CD4-positive, alpha-beta T cell (primary cell): ENCODE measurements around the gene ALX1. TPM values are rescaled to one million over a fixed set of nuclear protein-coding genes. Genes with fewer than 3 reads are reported as not detected.

Experiments used
- ATAC-seq: fragments of 200-7000 bp; cut with Tn5 transposase; one replicate; pipeline ENCODE4 v1.10.0; 2022; ENCODE audit warnings: mild to moderate bottlenecking; ENCODE audit not compliant: poor library complexity
- CTCF ChIA-PET: fragments of 350-600 bp; sonication (Branson Sonifier 250); formaldehyde crosslinking; loops from one replicate; lab custom pipeline; 2021; ENCODE audit warnings: antibody characterized with exemption, inconsistent platforms; lab: Charles Lee
- POLR2A ChIA-PET: fragments of 350-600 bp; sonication (Branson Sonifier 250); formaldehyde crosslinking; loops from one replicate; lab custom pipeline; 2021; ENCODE audit warnings: antibody characterized with exemption, inconsistent platforms; lab: Charles Lee
- DNase-seq, 14 experiments: peaks; one replicate each; pipeline ENCODE4 v3.0.0-alpha.2; 2013 to 2020; ENCODE audit warnings: mixed read lengths in 2 of 14
- H3K27ac ChIP-seq, 2 donors: one replicate each; pipeline versions ENCODE4 v1.5.1 to v1.7.0; 2013; ENCODE audit warnings: low read length in 2 of 2, low read depth in 1 of 2, mild to moderate bottlenecking in 1 of 2
- H3K27me3 ChIP-seq, 2 experiments: 1 replicate in 1 of 2; 2 replicates in 1 of 2; pipeline versions ENCODE4 v1.6.1 to v1.7.0; 2013; ENCODE audit warnings: low read length in 2 of 2, control low read depth in 1 of 2, mild to moderate bottlenecking in 1 of 2, moderate library complexity in 1 of 2; ENCODE audit not compliant: insufficient read depth in 2 of 2, control insufficient read depth in 1 of 2
- H3K36me3 ChIP-seq: one replicate; pipeline ENCODE4 v1.6.1; 2013; ENCODE audit warnings: low read length, control low read depth; ENCODE audit not compliant: insufficient read depth
- H3K4me1 ChIP-seq: one replicate; pipeline ENCODE4 v1.6.1; 2013; ENCODE audit warnings: low read length, control low read depth; ENCODE audit not compliant: insufficient read depth
- H3K4me3 ChIP-seq: one replicate; pipeline ENCODE4 v1.5.1; 2013; ENCODE audit warnings: mild to moderate bottlenecking, low read length, moderate library complexity
- H3K9me3 ChIP-seq, 2 experiments: 1 replicate in 1 of 2; 2 replicates in 1 of 2; pipeline versions ENCODE4 v1.6.1 to v1.7.0; 2013; ENCODE audit warnings: low read length in 2 of 2, mild to moderate bottlenecking in 2 of 2, control low read depth in 1 of 2, moderate library complexity in 1 of 2; ENCODE audit not compliant: control insufficient read depth in 1 of 2, insufficient read depth in 1 of 2
- H3K27ac Mint-ChIP-seq: one replicate; pipeline ENCODE4 v1.8.0; 2020; ENCODE audit warnings: mixed read lengths
- H3K27me3 Mint-ChIP-seq: one replicate; pipeline ENCODE4 v1.8.0; 2021; ENCODE audit warnings: mixed read lengths
- H3K36me3 Mint-ChIP-seq: one replicate; pipeline ENCODE4 v1.8.0; 2021; ENCODE audit warnings: low read depth, mixed read lengths
- H3K4me1 Mint-ChIP-seq: one replicate; pipeline ENCODE4 v1.8.0; 2021; ENCODE audit warnings: low read depth, mixed read lengths
- H3K4me3 Mint-ChIP-seq: one replicate; pipeline ENCODE4 v1.8.0; 2020; ENCODE audit warnings: mild to moderate bottlenecking, mixed read lengths
- H3K9me3 Mint-ChIP-seq: one replicate; pipeline ENCODE4 v1.8.0; 2020; ENCODE audit warnings: mixed read lengths
- intact Hi-C, 2 experiments: fragments of 100-400 bp; cut with DNase I in 1 of 2; cut with micrococcal nuclease in 1 of 2; formaldehyde crosslinking; loops; one replicate each; pipeline versions ENCODE4 v1.15.1 to v1.9.0; 2023 to 2025; cut with DNase I, micrococcal nuclease
- polyA plus RNA-seq, 2 donors: library from polyadenylated mRNA; unstranded; fragments of 120-200 nt; gene quantifications; one replicate each; pipeline ENCODE4 v1.2.1, GENCODE V29; 2013
- total RNA-seq, 174 experiments: library from RNA in 2 of 174; stranded (reverse) in 2 of 174; gene quantifications; one replicate each; pipeline ENCODE4 v1.2.3 and lab custom pipeline; 2021 to 2026
- TF ChIP-seq, protein P1 (sequence below): fragments of 200-600 bp; IDR thresholded peaks from one replicate; pipeline ENCODE4 v1.8.0; 2022; ENCODE audit warnings: antibody characterized with exemption, mild to moderate bottlenecking

ALX1 gene
- not detected for total RNA-seq
- polyA plus RNA-seq (2013, experiment 1 of 2), result not detected
- polyA plus RNA-seq (2013, experiment 2 of 2), result not detected
- 0 to 0.08 (median 0) reads per million in 172 experiments for total RNA-seq (lab: John Stamatoyannopoulos, UW)

DNA sequence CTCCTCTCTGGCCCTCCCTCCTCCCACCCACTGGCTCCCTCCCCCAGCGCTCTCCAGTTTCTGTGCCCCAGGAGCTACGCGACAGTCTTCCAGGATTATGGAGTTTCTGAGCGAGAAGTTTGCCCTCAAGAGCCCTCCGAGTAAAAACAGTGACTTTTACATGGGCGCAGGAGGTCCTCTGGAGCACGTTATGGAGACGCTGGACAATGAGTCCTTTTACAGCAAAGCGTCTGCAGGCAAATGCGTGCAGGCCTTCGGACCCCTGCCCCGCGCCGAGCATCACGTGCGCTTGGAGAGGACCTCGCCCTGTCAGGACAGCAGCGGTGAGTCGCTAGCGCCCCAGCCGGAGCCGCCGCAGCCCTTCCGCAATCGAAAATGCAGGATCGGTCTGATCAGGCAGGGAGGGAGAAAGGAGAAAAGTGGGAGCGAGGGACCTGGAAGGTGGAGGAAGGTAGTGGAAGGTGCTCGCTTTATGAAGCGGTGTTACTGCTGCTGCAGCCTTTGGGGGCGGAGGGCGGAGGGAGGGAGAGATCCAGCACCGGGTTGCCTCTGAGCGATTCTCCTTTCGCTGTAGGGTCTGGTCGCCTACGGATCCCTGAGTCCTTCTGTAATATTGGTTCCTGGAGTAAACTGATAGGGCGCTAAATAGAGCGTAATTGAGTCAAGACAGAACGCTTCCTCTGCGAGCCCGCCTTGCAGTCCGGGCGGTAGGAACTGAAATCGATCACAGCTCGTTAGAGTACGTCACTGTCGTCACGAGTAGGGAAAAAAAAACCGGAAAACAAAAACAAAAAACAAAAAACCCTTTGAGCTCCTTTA lies at the start of gene ALX1:
TSS of gene ALX1 (plus strand) at position 56 of the 819 bp plus-strand sequence. CDS start at position 98, 42 bp downstream.
- H3K9me3 Mint-ChIP-seq, result peaks cover 2% of the 10 kb centered on the region
- Histone ChIP-seq H3K4me3 (no peak within 1 kb of the TSS), H3K4me1 (peaks cover 3% of the 10 kb centered on the region), H3K27me3 (peaks cover 28 to 49% of the 10 kb centered on the region in 2 experiments), H3K9me3 (peaks cover 0 to 31% of the 10 kb centered on the region in 2 experiments), H3K27ac (no peak within 1 kb of the TSS), H3K36me3 (no peaks in the 10 kb centered on the region)
- DNase-seq (no peak), ATAC-seq (no peak)
- no peak within 1 kb of the TSS for H3K4me3 Mint-ChIP-seq
- no peaks in the 10 kb centered on the region for H3K4me1 Mint-ChIP-seq
- intact Hi-C loops, result no loop called here
- TF ChIP-seq, protein P1, sequence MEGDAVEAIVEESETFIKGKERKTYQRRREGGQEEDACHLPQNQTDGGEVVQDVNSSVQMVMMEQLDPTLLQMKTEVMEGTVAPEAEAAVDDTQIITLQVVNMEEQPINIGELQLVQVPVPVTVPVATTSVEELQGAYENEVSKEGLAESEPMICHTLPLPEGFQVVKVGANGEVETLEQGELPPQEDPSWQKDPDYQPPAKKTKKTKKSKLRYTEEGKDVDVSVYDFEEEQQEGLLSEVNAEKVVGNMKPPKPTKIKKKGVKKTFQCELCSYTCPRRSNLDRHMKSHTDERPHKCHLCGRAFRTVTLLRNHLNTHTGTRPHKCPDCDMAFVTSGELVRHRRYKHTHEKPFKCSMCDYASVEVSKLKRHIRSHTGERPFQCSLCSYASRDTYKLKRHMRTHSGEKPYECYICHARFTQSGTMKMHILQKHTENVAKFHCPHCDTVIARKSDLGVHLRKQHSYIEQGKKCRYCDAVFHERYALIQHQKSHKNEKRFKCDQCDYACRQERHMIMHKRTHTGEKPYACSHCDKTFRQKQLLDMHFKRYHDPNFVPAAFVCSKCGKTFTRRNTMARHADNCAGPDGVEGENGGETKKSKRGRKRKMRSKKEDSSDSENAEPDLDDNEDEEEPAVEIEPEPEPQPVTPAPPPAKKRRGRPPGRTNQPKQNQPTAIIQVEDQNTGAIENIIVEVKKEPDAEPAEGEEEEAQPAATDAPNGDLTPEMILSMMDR, result no peak
- peaks cover 78% of the 10 kb centered on the region for H3K27me3 Mint-ChIP-seq
- H3K27ac Mint-ChIP-seq, result no peak within 1 kb of the TSS
- H3K36me3 Mint-ChIP-seq, result no peaks in the 10 kb centered on the region
- POLR2A ChIA-PET, result no interaction called here
- CTCF ChIA-PET, result no interaction called here

- Mint-ChIP-seq H3K36me3 (no peaks in the 10 kb centered on the region), H3K27ac (no peak overlapping the region), H3K4me3 (no peak overlapping the region), H3K9me3 (peaks cover 3% of the 10 kb centered on the region), H3K4me1 (no peaks in the 10 kb centered on the region), H3K27me3 (no peaks in the 10 kb centered on the region)
- no peak overlapping the region for H3K4me3 ChIP-seq
- TF ChIP-seq, protein P1, result no peak
- H3K36me3 ChIP-seq, result no peaks in the 10 kb centered on the region
- DNase-seq, result no peak
- H3K9me3 ChIP-seq, result no peaks in the 10 kb centered on the region
- no peak overlapping the region for H3K27ac ChIP-seq
- ChIA-PET POLR2A (no interaction called here), CTCF (no interaction called here)
- H3K4me1 ChIP-seq, result no peaks in the 10 kb centered on the region
- no peak for ATAC-seq
- no peaks in the 10 kb centered on the region for H3K27me3 ChIP-seq
- intact Hi-C loops, result no loop called here
Observed at GRCh38 chr12:85237327-85237726, 42.7 kb upstream of the ALX1 start.

- Mint-ChIP-seq H3K9me3 (no peaks in the 10 kb centered on the region), H3K27me3 (no peaks in the 10 kb centered on the region), H3K36me3 (no peaks in the 10 kb centered on the region), H3K4me3 (no peak overlapping the region), H3K27ac (no peak overlapping the region), H3K4me1 (no peaks in the 10 kb centered on the region)
- ATAC-seq, result no peak
- Histone ChIP-seq H3K9me3 (no peaks in the 10 kb centered on the region), H3K36me3 (no peaks in the 10 kb centered on the region), H3K4me1 (no peaks in the 10 kb centered on the region), H3K4me3 (no peak overlapping the region), H3K27me3 (no peaks in the 10 kb centered on the region), H3K27ac (no peak overlapping the region)
- ChIA-PET CTCF (no interaction called here), POLR2A (interaction anchor here (0.6 kb wide), 1 partner anchor 206 kb away, joined by 3 read pairs; no protein-coding TSS in a partner anchor)
- TF ChIP-seq, protein P1, result no peak
- intact Hi-C loops, result no loop called here
- DNase-seq, result no peak
Observed at GRCh38 chr12:85244561-85244960, 35.5 kb upstream of the ALX1 start.
